HG03045 (cell line): ENCODE results near the gene FBXO48.
A peak's percentile ranks its signal among the peaks of the same experiment; 100 is the strongest.
"Not testable (repeated sequence)": the region's sequence is repeated elsewhere in the genome, so short reads cannot be mapped to it uniquely, and the experiment has no call there.

Source experiments
- ATAC-seq: cut with Tn5 transposase; IDR thresholded peaks from one replicate; pipeline ENCODE4 v1.9.1; 2021; ENCODE audit warnings: mild to moderate bottlenecking, moderate library complexity; ENCODE audit not compliant: unreplicated experiment

The FBXO48 gene

DNA sequence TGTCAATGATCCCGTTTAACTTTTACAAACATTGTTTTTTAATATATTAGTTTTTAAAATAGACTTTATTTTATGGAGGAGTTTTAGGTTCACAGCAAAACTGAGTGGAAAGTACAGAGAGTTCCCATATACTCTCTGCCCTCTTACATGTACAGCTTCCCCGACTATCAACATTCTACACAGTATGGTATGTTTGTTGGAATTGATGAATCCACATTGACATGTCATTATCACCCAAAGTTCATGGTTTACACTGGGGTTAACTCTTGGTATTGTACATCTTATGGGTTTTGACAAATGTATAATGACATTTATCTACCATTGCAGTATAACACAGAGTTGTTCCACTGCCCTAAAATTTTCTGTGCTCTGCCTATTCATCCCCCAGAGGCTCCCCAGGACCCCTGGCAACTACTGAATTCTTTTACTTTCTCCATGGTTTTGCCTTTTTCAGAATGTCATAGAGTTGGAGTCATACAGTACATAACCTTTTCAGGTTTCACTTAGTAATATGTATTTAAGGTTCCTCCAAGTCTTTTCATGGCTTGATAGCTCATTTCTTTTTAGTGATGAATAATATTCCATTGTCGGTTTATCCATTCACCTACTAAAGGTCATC lies 5.8 kb upstream of the FBXO48 start:
- no peak for ATAC-seq

- ATAC-seq, result no peak
Measured at GRCh38 chr2:68471385-68471784, 4.3 kb upstream of the FBXO48 start.

DNA sequence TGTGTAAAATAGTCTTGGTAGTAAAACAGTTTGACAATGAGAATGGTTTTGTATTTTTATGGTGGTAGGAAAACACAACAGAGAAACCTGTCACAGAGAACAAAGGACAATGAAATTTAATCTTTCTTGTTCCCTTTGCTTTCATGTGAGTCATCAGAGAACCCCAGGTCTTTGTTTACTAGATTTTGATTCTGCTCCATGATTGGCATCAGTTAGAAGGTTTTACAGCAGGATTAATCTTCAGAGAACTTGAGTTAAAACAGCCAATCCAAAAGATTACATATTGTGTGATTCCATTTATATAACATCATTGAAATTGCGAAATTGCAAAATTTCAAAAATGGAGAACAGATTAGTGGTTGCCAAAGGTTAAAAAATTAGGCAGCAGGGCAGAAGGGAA lies 2.8 kb upstream of the FBXO48 start:
- no peak for ATAC-seq

GRCh38 chr2:68468801-68469200 lies 1.7 kb upstream of the FBXO48 start:
- ATAC-seq, result no peak

GRCh38 chr2:68466778-68467076 lies 367 bp downstream of the FBXO48 start:
- ATAC-seq, result no peak

DNA sequence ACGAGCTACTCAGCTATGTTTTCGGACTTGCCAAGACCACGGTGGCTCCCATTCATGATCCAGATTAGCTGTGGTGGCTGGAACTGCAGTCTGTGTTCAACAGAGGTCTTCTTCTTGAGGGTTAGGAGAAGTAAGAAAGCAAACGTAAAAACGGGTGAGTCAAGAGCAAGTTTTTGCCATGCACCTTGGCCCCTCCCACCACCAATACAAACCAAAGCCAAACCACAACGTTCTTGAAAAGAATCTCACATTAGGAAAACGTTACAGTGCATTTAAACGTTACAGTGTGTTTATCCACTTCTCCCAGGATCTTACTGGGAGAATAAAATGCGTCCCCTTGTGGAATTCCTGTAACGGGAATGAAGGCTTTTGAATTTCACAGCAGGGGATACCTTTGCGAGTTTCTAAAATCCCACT lies 725 bp downstream of the FBXO48 start:
- ATAC-seq, result no peak

DNA sequence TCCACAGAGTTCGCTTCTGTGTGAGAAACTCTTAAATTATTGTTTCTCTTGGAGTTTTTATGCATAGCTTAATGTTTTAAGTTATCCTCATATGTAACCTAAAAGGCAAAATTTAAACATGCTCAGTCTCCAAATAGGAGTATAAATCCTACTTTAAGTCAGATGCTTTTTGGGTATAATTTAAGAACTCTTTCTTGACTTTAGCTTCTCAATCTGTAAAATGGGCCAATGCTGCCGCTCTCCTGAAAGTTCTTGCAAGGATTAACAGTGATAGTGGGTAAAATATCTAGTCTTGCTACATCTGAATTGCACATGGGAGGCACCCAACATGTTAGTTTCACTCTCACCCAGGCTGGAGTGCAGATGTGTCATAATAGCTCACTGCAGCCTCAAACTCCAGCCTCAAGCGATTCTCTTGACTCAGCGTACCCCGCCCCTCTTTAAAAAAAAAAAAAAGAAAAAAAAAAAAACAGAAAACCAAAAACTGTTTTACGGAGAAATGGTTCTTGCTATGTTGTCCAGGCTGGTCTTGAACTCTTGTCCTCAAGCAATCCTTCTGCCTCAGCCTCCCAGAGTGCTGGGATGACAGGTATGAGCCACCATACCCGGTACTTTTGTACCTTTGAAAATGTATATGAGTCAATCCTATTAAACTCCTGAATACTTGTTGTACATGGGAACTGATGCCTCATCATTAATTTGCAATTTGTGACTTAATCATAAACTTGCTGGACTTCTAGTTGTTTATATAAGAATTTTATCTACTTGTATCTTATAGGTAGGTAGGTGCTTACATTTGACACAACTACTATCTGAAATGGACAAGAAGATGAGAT lies 1.8 kb downstream of the FBXO48 start:
- ATAC-seq, result no peak

DNA sequence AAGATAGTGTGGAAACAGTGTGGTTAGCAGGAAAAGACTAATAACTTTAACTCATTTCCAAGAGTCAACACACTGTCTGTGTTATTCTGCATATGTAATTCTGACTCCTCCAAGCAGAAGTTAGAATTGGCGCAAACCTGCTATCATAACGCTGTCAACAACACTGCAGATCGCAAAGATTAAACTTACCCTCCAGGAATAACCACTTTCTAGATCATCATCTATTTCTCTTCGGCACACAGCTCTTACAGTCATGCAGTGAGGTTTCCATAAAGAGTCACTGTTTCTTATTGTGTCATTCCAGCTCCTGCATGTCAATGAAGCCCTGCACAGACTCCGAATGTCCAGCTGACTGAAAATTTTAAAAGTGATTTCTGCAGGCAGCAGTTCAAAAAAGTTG lies 2.4 kb downstream of the FBXO48 start:
- no peak for ATAC-seq

- ATAC-seq, result no peak
Measured at GRCh38 chr2:68463287-68463877, 3.7 kb downstream of the FBXO48 start.

GRCh38 chr2:68458981-68459380 lies 8.1 kb downstream of the FBXO48 start:
- no peak for ATAC-seq

GRCh38 chr2:68456198-68456597 lies 10.9 kb downstream of the FBXO48 start:
- no peak for ATAC-seq

DNA sequence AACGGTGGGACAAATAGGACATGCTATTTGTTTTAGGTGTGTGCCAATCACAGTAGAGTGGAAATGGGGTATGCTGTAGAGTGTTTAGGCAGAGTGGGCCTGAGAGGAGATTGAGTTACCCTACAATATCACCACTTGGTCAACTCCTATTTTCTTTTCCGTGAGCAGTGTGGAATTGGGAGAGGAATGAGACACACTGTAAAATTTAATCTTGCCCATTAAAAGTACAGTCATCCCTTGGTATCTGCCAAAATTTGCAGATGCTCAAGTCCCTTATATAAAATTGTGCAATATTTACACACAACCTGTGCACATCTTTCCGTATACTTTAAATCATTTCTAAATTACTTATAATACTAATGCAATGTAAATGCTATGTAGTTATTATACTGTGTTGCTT lies 12.4 kb downstream of the FBXO48 start:
- ATAC-seq, result no peak

DNA sequence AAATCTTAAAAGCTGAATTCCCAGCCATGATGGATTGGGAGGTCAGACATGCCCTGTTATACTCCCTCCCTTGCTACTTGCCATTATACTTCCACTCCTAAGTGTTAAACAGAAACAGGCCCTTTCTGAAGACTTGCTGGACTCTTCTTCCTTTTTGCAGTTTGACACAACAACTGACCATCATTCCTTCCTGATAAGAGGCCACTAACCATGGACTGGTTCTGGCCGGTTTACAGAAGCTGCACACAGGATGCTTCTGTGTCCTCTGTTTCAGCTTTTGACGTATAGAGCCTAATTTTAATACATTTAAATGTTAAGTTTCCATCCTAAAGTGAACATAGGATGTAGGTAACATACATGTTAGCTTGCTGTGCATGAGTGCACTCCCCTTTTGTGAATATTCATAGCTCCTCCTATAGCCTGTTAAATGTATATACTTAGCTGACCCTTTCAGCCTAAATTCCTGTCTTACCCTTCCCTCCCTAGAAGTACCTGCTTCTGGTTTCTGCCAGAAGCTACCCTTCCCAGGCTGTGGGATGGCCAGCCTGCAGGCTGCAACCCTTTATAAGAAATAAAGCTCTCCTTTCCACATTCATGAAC lies 13.2 kb downstream of the FBXO48 start:
- ATAC-seq, result no peak

GRCh38 chr2:68452158-68452900 lies 14.8 kb downstream of the FBXO48 start:
- ATAC-seq, result no peak

DNA sequence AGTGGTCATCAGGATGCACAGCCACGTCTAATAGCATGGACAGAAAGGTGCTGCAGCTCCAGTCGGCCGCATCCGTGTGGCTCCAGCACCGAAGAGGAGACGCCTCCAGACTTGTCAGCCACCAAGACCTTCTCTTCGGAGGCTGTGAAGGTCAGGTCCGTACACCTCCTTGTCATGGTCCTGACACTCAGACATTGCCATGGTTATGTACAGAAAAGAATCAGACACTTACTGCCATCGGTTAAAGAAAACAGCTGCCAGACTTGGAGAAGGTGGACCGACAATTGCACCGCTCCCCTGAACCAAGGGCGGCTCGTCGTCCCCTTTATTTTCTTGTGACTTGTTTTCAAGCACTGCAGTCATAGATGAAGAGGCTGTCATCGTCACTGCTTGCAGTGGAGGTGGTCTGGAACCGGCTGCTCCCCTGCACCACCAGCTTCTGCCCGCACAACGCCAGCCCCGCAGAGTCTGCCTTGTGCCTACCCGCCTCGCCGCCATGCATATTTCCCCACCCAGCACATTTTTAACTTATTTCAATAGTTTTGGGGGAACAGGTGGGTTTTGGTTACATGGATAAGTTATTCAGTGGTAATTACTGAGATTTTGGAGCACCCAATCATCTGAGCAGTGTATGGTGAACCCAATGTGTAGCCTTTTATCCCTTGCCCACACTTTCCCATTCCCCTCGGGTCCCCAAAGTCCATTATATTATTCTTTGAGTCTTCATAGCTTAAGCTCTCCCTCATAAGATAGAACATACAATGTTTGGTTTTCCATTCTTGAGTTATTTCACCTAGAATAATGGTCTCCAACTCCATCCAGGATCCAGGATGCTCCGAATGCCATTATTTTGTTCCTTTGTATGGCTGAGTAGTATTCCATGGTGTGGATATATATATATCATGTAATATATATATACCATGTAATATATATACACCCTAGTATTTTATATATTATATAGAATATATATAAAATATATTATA lies 18.1 kb downstream of the FBXO48 start:
- no peak for ATAC-seq

- no peak for ATAC-seq
Measured at GRCh38 chr2:68447118-68447517, 20.0 kb downstream of the FBXO48 start.

DNA sequence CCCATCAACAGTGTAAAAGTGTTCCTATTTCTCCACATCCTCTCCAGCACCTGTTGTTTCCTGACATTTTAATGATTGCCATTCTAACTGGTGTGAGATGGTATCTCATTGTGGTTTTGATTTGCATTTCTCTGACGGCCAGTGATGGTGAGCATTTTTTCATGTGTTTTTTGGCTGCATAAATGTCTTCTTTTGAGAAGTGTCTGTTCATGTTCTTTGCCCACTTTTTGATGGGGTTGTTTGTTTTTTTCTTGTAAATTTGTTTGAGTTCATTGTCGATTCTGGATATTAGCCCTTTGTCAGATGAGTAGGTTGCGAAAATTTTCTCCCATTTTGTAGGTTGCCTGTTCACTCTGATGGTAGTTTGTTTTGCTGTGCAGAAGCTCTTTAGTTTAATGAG lies 20.7 kb downstream of the FBXO48 start:
- ATAC-seq, result not testable (repeated sequence)

DNA sequence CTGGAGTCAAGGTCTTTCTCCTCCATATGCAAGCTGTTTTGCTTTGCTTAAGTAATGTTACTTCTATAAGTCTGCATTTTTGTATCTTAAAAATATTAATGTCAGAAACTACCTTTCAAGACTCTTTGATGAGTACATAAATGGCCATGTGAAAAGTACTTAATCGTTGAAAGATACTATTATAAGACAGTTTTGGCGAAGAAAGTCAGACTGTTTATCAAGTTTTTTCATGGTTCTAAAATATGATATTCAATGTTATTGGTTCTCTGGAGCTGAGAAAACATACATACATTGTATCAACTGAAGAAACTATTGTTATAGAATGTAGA lies 25.1 kb downstream of the FBXO48 start:
- no peak for ATAC-seq

DNA sequence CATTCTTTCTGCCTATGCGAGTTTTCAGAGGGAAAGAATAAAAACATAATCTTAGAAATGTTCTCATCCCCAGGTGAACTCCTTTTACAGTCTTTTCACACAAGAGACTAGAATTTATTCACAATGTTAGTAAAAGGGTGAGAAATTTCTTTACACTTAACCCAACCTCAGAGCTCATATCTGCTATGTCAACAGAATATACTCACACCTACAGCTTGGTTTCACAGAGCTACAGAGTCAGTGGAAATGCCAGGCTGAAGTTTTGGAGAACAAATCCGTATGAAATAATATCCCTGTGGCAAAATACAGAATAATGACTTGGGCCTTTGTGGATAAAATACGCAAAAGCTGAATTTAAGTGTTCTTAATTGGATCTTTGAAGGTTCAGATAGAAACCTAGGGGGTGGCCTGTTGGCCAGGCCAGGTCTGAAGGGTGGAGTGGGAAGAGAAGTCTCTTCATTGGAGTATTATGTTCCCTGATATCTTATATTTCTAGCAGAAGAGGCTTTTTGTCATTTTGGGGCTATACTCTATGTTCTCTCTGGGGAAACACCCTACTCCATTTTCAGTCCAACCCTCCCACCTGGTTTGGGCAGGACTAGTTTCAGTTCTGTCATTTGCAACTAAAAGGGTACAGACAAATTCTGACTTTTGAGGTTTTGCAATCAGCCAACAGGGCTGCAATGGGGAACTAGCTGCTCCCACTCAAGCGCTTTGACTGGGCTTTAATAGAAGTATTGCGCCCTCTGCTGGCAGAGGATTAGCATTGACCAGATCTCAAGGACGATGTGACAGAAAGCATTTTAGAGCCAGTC lies 25.7 kb downstream of the FBXO48 start:
- peak; percentile 98 for ATAC-seq
